Mucosa of descending colon (tissue), 3 donors: ENCODE data around the gene MAP2. TPM values are rescaled to one million over a fixed set of nuclear protein-coding genes. Genes with fewer than 3 reads are reported as not detected.

Experiments
- ATAC-seq: fragments of 200-7000 bp; cut with Tn5 transposase; one replicate; pipeline ENCODE4 v1.9.1; 2020; ENCODE audit warnings: mild to moderate bottlenecking, moderate library complexity
- DNase-seq, 3 donors: peaks; one replicate each; pipeline ENCODE4 v3.0.0-alpha.2; 2020
- H3K36me3 ChIP-seq: fragments of 200-600 bp; one replicate; pipeline ENCODE4 v1.8.0; 2021; ENCODE audit warnings: low read depth, mild to moderate bottlenecking
- H3K4me1 ChIP-seq: fragments of 200-600 bp; one replicate; pipeline ENCODE4 v1.8.0; 2021; ENCODE audit warnings: low read depth, mild to moderate bottlenecking
- H3K4me3 ChIP-seq: fragments of 200-600 bp; one replicate; pipeline ENCODE4 v1.8.0; 2021; ENCODE audit warnings: mild to moderate bottlenecking
- H3K9me3 ChIP-seq: fragments of 200-600 bp; one replicate; pipeline ENCODE4 v1.8.0; 2021; ENCODE audit warnings: mild to moderate bottlenecking
- intact Hi-C, 2 donors: fragments of 100-400 bp; cut with DNase I in 1 of 2; cut with micrococcal nuclease in 1 of 2; formaldehyde crosslinking; loops; one replicate each; pipeline versions ENCODE4 v1.11.0 to v1.11.1; 2022; cut with DNase I, micrococcal nuclease
- total RNA-seq, 3 donors: library from RNA; stranded (reverse); fragmentation: NEBNext Ultra II Directional in 2 of 3; extraction: Animal tissue kit (Norgen Biotek cat#: 25700) in 2 of 3; gene quantifications; one replicate each; pipeline versions ENCODE4 v1.2.1 to v1.2.4, GENCODE V29; 2021 to 2023
- TF ChIP-seq, protein P1 (sequence below): fragments of 200-600 bp; IDR thresholded peaks from one replicate; pipeline ENCODE4 v1.8.0; 2022; ENCODE audit warnings: antibody characterized with exemption, mild to moderate bottlenecking
- donor health status: DM: no; HTN: no; CAD: no; lungs with moderate emphysema.
- donor health status: DM: no; HTN: no; CAD: no.
- donor health status: DM: no; HTN: yes; CAD: no.

Gene MAP2
- total RNA-seq, 3 donors from 2014 or later = 2.3 to 8.4 (median 2.5) TPM

GRCh38 chr2:209582281-209582680, 158.4 kb downstream of the MAP2 start:
- ATAC-seq = no peak
- intact Hi-C loops = no loop called here
- TF ChIP-seq, protein P1, sequence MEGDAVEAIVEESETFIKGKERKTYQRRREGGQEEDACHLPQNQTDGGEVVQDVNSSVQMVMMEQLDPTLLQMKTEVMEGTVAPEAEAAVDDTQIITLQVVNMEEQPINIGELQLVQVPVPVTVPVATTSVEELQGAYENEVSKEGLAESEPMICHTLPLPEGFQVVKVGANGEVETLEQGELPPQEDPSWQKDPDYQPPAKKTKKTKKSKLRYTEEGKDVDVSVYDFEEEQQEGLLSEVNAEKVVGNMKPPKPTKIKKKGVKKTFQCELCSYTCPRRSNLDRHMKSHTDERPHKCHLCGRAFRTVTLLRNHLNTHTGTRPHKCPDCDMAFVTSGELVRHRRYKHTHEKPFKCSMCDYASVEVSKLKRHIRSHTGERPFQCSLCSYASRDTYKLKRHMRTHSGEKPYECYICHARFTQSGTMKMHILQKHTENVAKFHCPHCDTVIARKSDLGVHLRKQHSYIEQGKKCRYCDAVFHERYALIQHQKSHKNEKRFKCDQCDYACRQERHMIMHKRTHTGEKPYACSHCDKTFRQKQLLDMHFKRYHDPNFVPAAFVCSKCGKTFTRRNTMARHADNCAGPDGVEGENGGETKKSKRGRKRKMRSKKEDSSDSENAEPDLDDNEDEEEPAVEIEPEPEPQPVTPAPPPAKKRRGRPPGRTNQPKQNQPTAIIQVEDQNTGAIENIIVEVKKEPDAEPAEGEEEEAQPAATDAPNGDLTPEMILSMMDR = no peak
- Histone ChIP-seq H3K9me3 (no peaks in the 10 kb centered on the region), H3K4me3 (no peak overlapping the region), H3K36me3 (no peaks in the 10 kb centered on the region), H3K4me1 (no peaks in the 10 kb centered on the region)
- DNase-seq = no peak

DNA sequence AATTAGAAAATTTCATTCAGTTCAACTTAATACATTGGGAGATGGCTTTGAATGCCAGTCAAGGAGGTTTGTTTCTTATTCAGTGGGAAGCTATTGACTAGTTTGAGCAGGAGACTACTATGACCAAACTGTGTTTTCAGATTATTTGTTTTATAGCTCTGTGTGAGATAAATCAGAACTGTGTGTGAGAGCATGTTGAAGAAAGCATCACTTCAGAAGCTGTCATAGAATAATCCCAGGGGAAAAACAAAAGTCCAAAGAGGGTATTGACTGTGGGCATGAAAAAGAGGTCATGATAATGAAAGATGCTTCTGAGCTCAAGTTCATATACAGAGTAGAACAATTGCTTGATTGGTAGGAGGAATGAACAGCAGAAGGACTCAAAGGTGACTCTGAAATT, 160.6 kb downstream of the MAP2 start:
- DNase-seq = no peak
- Histone ChIP-seq H3K4me1 (no peaks in the 10 kb centered on the region), H3K4me3 (no peak overlapping the region), H3K36me3 (no peaks in the 10 kb centered on the region), H3K9me3 (no peaks in the 10 kb centered on the region)
- intact Hi-C loops = no loop called here
- TF ChIP-seq, protein P1 = no peak
- no peak for ATAC-seq

GRCh38 chr2:209584915-209585314, 161.1 kb downstream of the MAP2 start:
- H3K4me3 ChIP-seq = no peak overlapping the region
- TF ChIP-seq, protein P1 = no peak
- H3K9me3 ChIP-seq = no peaks in the 10 kb centered on the region
- intact Hi-C loops = no loop called here
- DNase-seq (no peak), ATAC-seq (no peak)
- H3K36me3 ChIP-seq = no peaks in the 10 kb centered on the region
- H3K4me1 ChIP-seq = no peaks in the 10 kb centered on the region

- DNase-seq = no peak
- Histone ChIP-seq H3K36me3 (no peaks in the 10 kb centered on the region), H3K4me1 (no peaks in the 10 kb centered on the region), H3K4me3 (no peak overlapping the region), H3K9me3 (no peaks in the 10 kb centered on the region)
- no peak for ATAC-seq
- intact Hi-C loops = no loop called here
- TF ChIP-seq, protein P1 = no peak
Observed at GRCh38 chr2:209591021-209591420, 167.2 kb downstream of the MAP2 start.

DNA sequence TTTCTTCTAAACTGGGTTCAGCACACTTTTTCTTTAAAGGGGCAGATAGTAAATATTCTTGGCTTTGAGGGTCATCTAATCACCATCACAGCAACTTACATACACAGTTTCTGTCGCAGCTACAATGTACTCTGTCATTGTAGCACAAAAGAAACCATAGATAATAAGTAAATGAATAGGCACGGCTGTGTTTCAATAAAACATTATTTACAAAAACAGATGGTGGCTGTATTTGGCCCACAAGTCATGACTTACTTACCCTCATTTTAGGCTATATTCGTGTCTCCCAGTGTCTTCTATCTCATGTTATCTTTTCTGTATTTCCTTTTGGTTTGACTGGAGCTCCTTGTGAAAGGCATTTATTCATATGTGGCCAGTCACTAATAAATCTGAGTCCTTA, 168.3 kb downstream of the MAP2 start:
- Histone ChIP-seq H3K4me1 (no peaks in the 10 kb centered on the region), H3K4me3 (no peak overlapping the region), H3K9me3 (no peaks in the 10 kb centered on the region), H3K36me3 (no peaks in the 10 kb centered on the region)
- ATAC-seq = no peak
- intact Hi-C loops = no loop called here
- TF ChIP-seq, protein P1 = no peak
- DNase-seq = no peak

DNA sequence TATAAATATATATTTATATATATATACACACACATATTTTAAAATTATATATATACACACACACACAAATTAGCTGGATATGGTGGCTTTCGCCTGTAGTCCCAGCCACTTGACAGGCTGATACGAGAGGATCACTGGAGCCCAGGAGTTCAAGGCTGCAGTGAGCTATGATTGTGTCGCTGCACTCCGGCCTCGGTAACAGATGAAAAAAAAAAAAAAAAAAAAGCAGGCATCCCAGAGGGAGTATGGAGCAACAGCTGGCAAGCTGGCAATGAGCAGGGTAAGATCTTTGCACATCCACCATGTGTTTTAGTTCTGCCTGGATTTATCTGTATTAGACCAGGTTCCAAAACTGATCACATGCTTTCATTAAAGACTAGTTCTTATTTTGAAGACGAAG, 170.1 kb downstream of the MAP2 start:
- DNase-seq (no peak), ATAC-seq (no peak)
- no peaks in the 10 kb centered on the region for H3K4me1 ChIP-seq
- no peaks in the 10 kb centered on the region for H3K36me3 ChIP-seq
- TF ChIP-seq, protein P1 = no peak
- intact Hi-C loops = no loop called here
- H3K9me3 ChIP-seq = no peaks in the 10 kb centered on the region
- no peak overlapping the region for H3K4me3 ChIP-seq
